GM12878 (cell line): ENCODE results near the gene MYCBP2. TPM values are rescaled to one million over a fixed set of nuclear protein-coding genes. Genes with fewer than 3 reads are reported as not detected.

Source experiments
- ATAC-seq: fragments of 200-7000 bp; cut with Tn5 transposase; 3 replicates; pipeline ENCODE4 v1.9.1; 2020; ENCODE audit warnings: mild to moderate bottlenecking, moderate library complexity
- BruUV-seq: library from RNA; stranded (reverse); fragments of 400-500 nt; replicated peaks from 2 replicates; lab custom pipeline; 2021; lab: Mats Ljungman, UMichigan
- CTCF ChIA-PET: fragments of 300-600 bp; sonication (Branson Sonifier 250); formaldehyde crosslinking; extraction: SDS; loops from one replicate; lab custom pipeline; 2021; ENCODE audit warnings: inconsistent platforms; lab: Yijun Ruan, JAX
- POLR2A ChIA-PET: fragments of 350-600 bp; formaldehyde crosslinking; extraction: SDS; loops from one replicate; lab custom pipeline; 2021; ENCODE audit warnings: inconsistent platforms; lab: Charles Lee
- RAD21 ChIA-PET: fragments of 300-600 bp; sonication (Branson Sonifier 250); formaldehyde crosslinking; loops from one replicate; lab custom pipeline; 2023; ENCODE audit warnings: antibody characterized with exemption; ENCODE audit not compliant: unreplicated experiment; lab: Charles Lee
- SMC1A ChIA-PET: fragments of 300-600 bp; sonication (Branson Sonifier 250); formaldehyde crosslinking; loops from one replicate; lab custom pipeline; 2023; ENCODE audit not compliant: unreplicated experiment, uncharacterized antibody; lab: Charles Lee
- DNase-seq: peaks from one replicate; pipeline ENCODE4 v3.0.0-alpha.2; 2011; ENCODE audit warnings: low read depth, low spot score
- FAIRE-seq: peaks from 3 replicates; lab custom pipeline; 2011; peaks lifted over from hg19 to GRCh38; lab: Jason Lieb, UNC
- H2AFZ ChIP-seq: 2 replicates; pipeline ENCODE4 v1.6.0; 2011; ENCODE audit warnings: low read depth, low read length, control low read depth; ENCODE audit not compliant: control insufficient read depth
- H3K27ac ChIP-seq: 2 replicates; pipeline ENCODE4 v1.5.1; 2011; ENCODE audit warnings: control low read depth; ENCODE audit not compliant: control insufficient read depth, insufficient read depth
- H3K27me3 ChIP-seq, 2 experiments: replicated peaks in 1 of 2; 2 replicates each; pipeline versions ENCODE4 v1.6.0 to v1.6.1; 2011; ENCODE audit warnings: low read length in 1 of 2; ENCODE audit not compliant: control insufficient read depth in 2 of 2, insufficient read depth in 2 of 2
- H3K36me3 ChIP-seq, 2 experiments: 2 replicates each; pipeline ENCODE4 v1.5.1; 2011; ENCODE audit warnings: low read length in 1 of 2; ENCODE audit not compliant: control insufficient read depth in 2 of 2, insufficient read depth in 2 of 2
- H3K4me1 ChIP-seq: 2 replicates; pipeline ENCODE4 v1.6.1; 2011; ENCODE audit warnings: mild to moderate bottlenecking, low read length, moderate library complexity, mixed read lengths; ENCODE audit not compliant: control insufficient read depth, insufficient read depth
- H3K4me2 ChIP-seq: 2 replicates; pipeline ENCODE4 v1.6.0; 2011; ENCODE audit warnings: control low read depth; ENCODE audit not compliant: control insufficient read depth, insufficient read depth
- H3K4me3 ChIP-seq: fragments of 200-600 bp; sonication (generic); 2 replicates; pipeline ENCODE4 v1.5.1; 2016
- H3K79me2 ChIP-seq: 2 replicates; pipeline ENCODE4 v1.6.0; 2011; ENCODE audit warnings: low read length; ENCODE audit not compliant: control insufficient read depth, insufficient read depth
- H3K9ac ChIP-seq: 2 replicates; pipeline ENCODE4 v1.8.0; 2011; ENCODE audit warnings: low read length, control low read depth, mixed read lengths; ENCODE audit not compliant: control insufficient read depth, insufficient read depth
- H3K9me3 ChIP-seq: replicated peaks from 3 replicates; pipeline ENCODE4 v1.5.1; 2011; ENCODE audit warnings: mild to moderate bottlenecking, low read length; ENCODE audit not compliant: control insufficient read depth, insufficient read depth
- H4K20me1 ChIP-seq: 2 replicates; pipeline ENCODE4 v1.6.0; 2011; ENCODE audit not compliant: control insufficient read depth, insufficient read depth
- CBX5 ChIP-seq: sonication (generic); IDR thresholded peaks from 2 replicates; pipeline ENCODE4 v1.6.1; 2016; ENCODE audit warnings: low read depth, moderate library complexity, mild to moderate bottlenecking, inconsistent platforms
- E4F1 ChIP-seq: fragments of 450-650 bp; IDR thresholded peaks from 2 replicates; pipeline ENCODE4 v1.6.1; 2018; ENCODE audit warnings: borderline replicate concordance, mild to moderate bottlenecking; ENCODE audit not compliant: partially characterized antibody
- HCFC1 ChIP-seq: fragments of 150-350 bp; IDR thresholded peaks from 2 replicates; pipeline ENCODE4 v1.6.1; 2014; ENCODE audit warnings: low read length
- HDAC2 ChIP-seq: fragments of 200-600 bp; sonication (generic); IDR thresholded peaks from 2 replicates; pipeline ENCODE4 v1.6.1; 2017
- RAD51 ChIP-seq: fragments of 450-650 bp; IDR thresholded peaks from 2 replicates; pipeline ENCODE4 v1.6.1; 2016; ENCODE audit warnings: moderate library complexity, mild to moderate bottlenecking, inconsistent platforms
- RCOR1 ChIP-seq: conservative IDR thresholded peaks from 2 replicates; pipeline ENCODE4 v1.6.1; 2012; ENCODE audit warnings: low read depth, low read length, improper control_type of control experiment
- SMAD1 ChIP-seq: fragments of 450-650 bp; IDR thresholded peaks from 2 replicates; pipeline ENCODE4 v1.6.1; 2018; ENCODE audit warnings: mild to moderate bottlenecking, low read depth; ENCODE audit not compliant: partially characterized antibody
- SRF ChIP-seq, 2 experiments: IDR thresholded peaks; 2 replicates each; pipeline ENCODE4 v1.6.1; 2011; ENCODE audit warnings: low read depth in 2 of 2, low read length in 2 of 2, mild to moderate bottlenecking in 1 of 2, moderate library complexity in 1 of 2
- TCF7 ChIP-seq: IDR thresholded peaks from 2 replicates; pipeline ENCODE4 v1.6.1; 2014; ENCODE audit warnings: antibody characterized with exemption, borderline replicate concordance
- ZBTB33 ChIP-seq: fragments of 450-650 bp; IDR thresholded peaks from 2 replicates; pipeline ENCODE4 v1.6.1; 2017; ENCODE audit warnings: mild to moderate bottlenecking
- WGBS: methylation state at CpG from one replicate; pipeline ENCODE4 v1.1.6; 2016; ENCODE audit warnings: low lambda C conversion rate; ENCODE audit not compliant: insufficient replicate concordance, insufficient coverage; ENCODE audit errors: missing lambda C conversion rate; 5-methylcytosine and 5-hydroxymethylcytosine counted together
- in situ Hi-C: fragments of 300-500 bp; cut with MboI; formaldehyde crosslinking; loops from 9 replicates; pipeline ENCODE4 v1.14.3; 2018; ENCODE audit warnings: mixed read lengths
- intact Hi-C: fragments of 100-400 bp; cut with micrococcal nuclease; formaldehyde crosslinking; loops from one replicate; pipeline ENCODE4 v1.14.2; 2022; ENCODE audit not compliant: unreplicated experiment
- polyA plus RNA-seq, 11 experiments: library from polyadenylated mRNA; depleted of rRNA in 4 of 11; unstranded in 6 of 11; stranded (reverse) in 5 of 11; fragments of >200 nt; fragmentation: Nextera tagmentation in 4 of 11; fragmentation: Illumina TruSeq in 1 of 11; extraction: Ambion mirVana in 4 of 11; extraction: Trizol in 1 of 11; gene quantifications; 1 replicate in 1 of 11; 2 replicates in 10 of 11; pipeline versions ENCODE4 v1.2.1 to v1.2.3, GENCODE V29; 2011 to 2016; ENCODE audit warnings: inconsistent platforms in 2 of 11, missing spikeins in 2 of 11, low read depth in 1 of 11
- total RNA-seq, 4 experiments: library from RNA; depleted of rRNA in 3 of 4; stranded (reverse); fragments of >200 nt in 3 of 4; fragmentation: Illumina TruSeq in 1 of 4; extraction: Trizol in 1 of 4; gene quantifications; 2 replicates each; pipeline versions ENCODE4 v1.2.1 to v1.2.3, GENCODE V29; 2013 to 2021
- TF ChIP-seq, protein P1 (sequence below): IDR thresholded peaks from 2 replicates; pipeline ENCODE4 v1.6.1; 2012; ENCODE audit warnings: improper control_type of control experiment, low read depth, low read length; ENCODE audit not compliant: insufficient replicate concordance

Gene MYCBP2
- total and polyA plus RNA-seq, 10 of the 15 experiments (the other 5 are each of a cell fraction or from before 2014, with no cell fraction given) = 51.9 to 152 (median 98.2) TPM

DNA sequence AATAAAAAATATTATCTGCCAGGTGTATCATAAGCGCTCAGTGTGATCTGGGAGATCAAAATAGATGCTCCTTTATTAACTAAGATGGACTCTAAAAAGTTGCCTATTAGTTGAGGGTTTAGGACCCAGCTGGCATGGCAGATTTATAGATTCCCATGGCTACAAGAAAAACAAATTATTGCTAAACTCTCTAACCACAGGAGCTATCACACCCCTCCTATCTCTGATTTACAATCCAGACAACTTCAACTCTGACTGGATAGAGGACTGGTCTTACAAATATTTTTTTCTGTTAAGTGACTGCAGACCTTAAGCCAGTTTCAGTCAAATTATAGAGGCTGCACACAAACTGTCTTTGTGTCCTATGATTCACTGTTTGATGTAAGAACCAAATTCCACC is 45.4 kb upstream of the MYCBP2 start (continued):
- no peak for TF ChIP-seq E4F1

- Histone ChIP-seq H4K20me1 (no peaks in the 10 kb centered on the region), H3K4me2 (no peak overlapping the region), H3K9me3 (no peaks in the 10 kb centered on the region; the same call in 2 of the 3 replicates), H3K4me1 (no peaks in the 10 kb centered on the region), H3K36me3 (no peaks in the 10 kb centered on the region), H3K4me3 (no peak overlapping the region), H2AFZ (no peak overlapping the region), H3K9ac (no peak overlapping the region), H3K27ac (no peak overlapping the region), H3K79me2 (no peaks in the 10 kb centered on the region), H3K27me3 (no peaks in the 10 kb centered on the region)
- RAD21 ChIA-PET = no interaction called here
- SMC1A ChIA-PET = interaction anchor here (2.0 to 4.2 kb wide), 5 partner anchors 9 to 18 kb away, joined by 6 to 16 read pairs (median 11); no protein-coding TSS in a partner anchor
- TF ChIP-seq, protein P1, sequence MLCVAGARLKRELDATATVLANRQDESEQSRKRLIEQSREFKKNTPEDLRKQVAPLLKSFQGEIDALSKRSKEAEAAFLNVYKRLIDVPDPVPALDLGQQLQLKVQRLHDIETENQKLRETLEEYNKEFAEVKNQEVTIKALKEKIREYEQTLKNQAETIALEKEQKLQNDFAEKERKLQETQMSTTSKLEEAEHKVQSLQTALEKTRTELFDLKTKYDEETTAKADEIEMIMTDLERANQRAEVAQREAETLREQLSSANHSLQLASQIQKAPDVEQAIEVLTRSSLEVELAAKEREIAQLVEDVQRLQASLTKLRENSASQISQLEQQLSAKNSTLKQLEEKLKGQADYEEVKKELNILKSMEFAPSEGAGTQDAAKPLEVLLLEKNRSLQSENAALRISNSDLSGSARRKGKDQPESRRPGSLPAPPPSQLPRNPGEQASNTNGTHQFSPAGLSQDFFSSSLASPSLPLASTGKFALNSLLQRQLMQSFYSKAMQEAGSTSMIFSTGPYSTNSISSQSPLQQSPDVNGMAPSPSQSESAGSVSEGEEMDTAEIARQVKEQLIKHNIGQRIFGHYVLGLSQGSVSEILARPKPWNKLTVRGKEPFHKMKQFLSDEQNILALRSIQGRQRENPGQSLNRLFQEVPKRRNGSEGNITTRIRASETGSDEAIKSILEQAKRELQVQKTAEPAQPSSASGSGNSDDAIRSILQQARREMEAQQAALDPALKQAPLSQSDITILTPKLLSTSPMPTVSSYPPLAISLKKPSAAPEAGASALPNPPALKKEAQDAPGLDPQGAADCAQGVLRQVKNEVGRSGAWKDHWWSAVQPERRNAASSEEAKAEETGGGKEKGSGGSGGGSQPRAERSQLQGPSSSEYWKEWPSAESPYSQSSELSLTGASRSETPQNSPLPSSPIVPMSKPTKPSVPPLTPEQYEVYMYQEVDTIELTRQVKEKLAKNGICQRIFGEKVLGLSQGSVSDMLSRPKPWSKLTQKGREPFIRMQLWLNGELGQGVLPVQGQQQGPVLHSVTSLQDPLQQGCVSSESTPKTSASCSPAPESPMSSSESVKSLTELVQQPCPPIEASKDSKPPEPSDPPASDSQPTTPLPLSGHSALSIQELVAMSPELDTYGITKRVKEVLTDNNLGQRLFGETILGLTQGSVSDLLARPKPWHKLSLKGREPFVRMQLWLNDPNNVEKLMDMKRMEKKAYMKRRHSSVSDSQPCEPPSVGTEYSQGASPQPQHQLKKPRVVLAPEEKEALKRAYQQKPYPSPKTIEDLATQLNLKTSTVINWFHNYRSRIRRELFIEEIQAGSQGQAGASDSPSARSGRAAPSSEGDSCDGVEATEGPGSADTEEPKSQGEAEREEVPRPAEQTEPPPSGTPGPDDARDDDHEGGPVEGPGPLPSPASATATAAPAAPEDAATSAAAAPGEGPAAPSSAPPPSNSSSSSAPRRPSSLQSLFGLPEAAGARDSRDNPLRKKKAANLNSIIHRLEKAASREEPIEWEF = no peak
- TF ChIP-seq TCF7 (no peak), ZBTB33 (no peak), RCOR1 (no peak), CBX5 (no peak), HDAC2 (no peak), SRF (IDR thresholded peaks at IDR 0.05; ENCODE audit: low read depth in 2 of 2, low read length in 2 of 2) (no peak), RAD51 (no peak), SMAD1 (no peak), HCFC1 (no peak)
- in situ Hi-C loops = no loop called here
- WGBS = 71% methylated on average over 2 of the region's 2 CpGs
- no peak for FAIRE-seq
- intact Hi-C loops = no loop called here
- BruUV-seq = no TSS peak
- ATAC-seq = no peak
- no peak for DNase-seq
- CTCF ChIA-PET = interaction anchor here (1.6 kb wide), 1 partner anchor 29 kb away, joined by 4 read pairs; no protein-coding TSS in a partner anchor
- POLR2A ChIA-PET = interaction anchor here (1.4 kb wide), 1 partner anchor 15 kb away, joined by 4 read pairs; no protein-coding TSS in a partner anchor
These were observed 44.0 kb upstream of the MYCBP2 start for GRCh38 chr13:77370888-77371287.
